Fibroblast of gingiva (primary cell): Measurements from ENCODE around the gene CHMP6.

Experiments used
- DNase-seq: peaks from one replicate; pipeline ENCODE4 v3.0.0-alpha.2; 2011; ENCODE audit warnings: low read depth

Gene CHMP6

GRCh38 chr17:80991645-80992076, at the start of gene CHMP6:
Gene CHMP6 (plus strand): TSS chr17:80991841. CDS start chr17:80991919, 78 bp downstream.
- peak; percentile 78 for DNase-seq

GRCh38 chr17:80942423-80943345, 49.0 kb upstream of the CHMP6 start:
- peak; percentile 95 for DNase-seq

GRCh38 chr17:80943346-80944145, 48.1 kb upstream of the CHMP6 start:
- no peak for DNase-seq

- no peak for DNase-seq
Measured at GRCh38 chr17:80944326-80944725, 47.3 kb upstream of the CHMP6 start.

- no peak for DNase-seq
Measured at GRCh38 chr17:80945736-80946135, 45.9 kb upstream of the CHMP6 start.

- no peak for DNase-seq
Measured at GRCh38 chr17:80946449-80946848, 45.2 kb upstream of the CHMP6 start.

- DNase-seq: no peak
Measured at GRCh38 chr17:80947200-80947940, 44.3 kb upstream of the CHMP6 start.

- DNase-seq: no peak
Measured at GRCh38 chr17:80948019-80948975, 43.3 kb upstream of the CHMP6 start.

GRCh38 chr17:80948976-80949450, 42.6 kb upstream of the CHMP6 start:
- no peak for DNase-seq

GRCh38 chr17:80949451-80950421, 41.9 kb upstream of the CHMP6 start:
- DNase-seq: no peak

GRCh38 chr17:80950466-80951120, 41.0 kb upstream of the CHMP6 start:
- no peak for DNase-seq

GRCh38 chr17:80951121-80952090, 40.2 kb upstream of the CHMP6 start:
- DNase-seq: no peak

- no peak for DNase-seq
Measured at GRCh38 chr17:80952291-80952690, 39.4 kb upstream of the CHMP6 start.

- no peak for DNase-seq
Measured at GRCh38 chr17:80953471-80954315, 37.9 kb upstream of the CHMP6 start.

GRCh38 chr17:80955078-80955477, 36.6 kb upstream of the CHMP6 start:
- no peak for DNase-seq

- no peak for DNase-seq
Measured at GRCh38 chr17:80955671-80956280, 35.9 kb upstream of the CHMP6 start.
